HG03469 (cell line): ENCODE data around the gene ADIPOR2.
"Not testable (repeated sequence)": the region's sequence is repeated elsewhere in the genome, so short reads cannot be mapped to it uniquely, and the experiment has no call there.

Source experiments
- ATAC-seq: cut with Tn5 transposase; IDR thresholded peaks from one replicate; pipeline ENCODE4 v1.9.1; 2021; ENCODE audit warnings: mild to moderate bottlenecking, moderate library complexity, moderate number of reproducible peaks; ENCODE audit not compliant: unreplicated experiment

ADIPOR2 gene

DNA sequence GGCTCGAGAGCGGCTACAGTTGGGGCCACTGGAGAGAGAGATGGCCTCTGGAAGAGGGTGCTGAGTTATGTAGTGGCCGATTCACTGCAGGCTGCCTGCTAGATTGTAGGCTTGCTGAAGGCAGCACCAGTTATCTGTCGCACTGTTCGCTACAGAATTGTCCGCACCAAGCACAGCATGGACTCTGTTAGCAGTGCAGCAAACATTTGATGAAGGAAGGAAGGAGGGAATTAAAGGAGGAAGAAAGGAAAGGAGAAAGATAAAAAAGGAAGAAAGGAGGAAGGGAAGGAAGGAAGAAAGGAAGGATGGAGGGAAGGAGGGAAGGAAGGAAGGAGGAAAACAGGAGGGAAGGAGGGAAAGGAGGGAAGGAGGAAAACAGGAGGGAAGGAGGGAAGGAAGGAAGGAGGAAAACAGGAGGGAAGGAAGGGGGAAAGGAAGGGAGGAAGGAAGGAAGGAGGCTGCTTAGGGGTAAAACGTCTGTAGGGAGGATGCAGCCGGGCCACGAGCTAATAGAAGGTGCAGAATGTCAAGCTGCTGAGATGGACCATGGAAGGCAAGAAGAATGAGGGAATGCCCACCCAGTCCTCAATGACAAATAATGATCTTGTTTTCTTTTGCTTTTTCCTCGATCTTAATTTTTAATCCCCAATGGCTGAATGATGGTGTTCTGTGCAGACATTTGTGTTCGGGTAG, 27.3 kb upstream of the ADIPOR2 start:
- ATAC-seq = no peak

DNA sequence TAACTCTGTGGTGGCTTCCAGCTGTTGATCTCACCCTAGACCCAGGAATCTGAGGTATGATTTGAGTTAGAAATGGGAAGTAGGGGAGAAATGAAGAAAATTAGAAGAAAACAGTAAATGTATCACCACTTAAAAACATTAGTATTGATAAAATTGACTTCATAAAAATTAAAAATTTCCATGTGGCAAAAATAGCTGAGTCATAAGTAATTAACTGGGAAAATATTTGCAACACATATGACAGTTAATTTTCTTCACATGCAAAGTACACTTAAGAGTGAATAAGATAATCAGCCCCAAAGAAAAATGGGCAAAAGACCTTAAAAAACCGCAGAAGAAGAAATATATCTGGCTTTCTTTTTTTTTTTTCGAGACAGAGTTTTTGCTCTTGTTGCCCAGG, 25.5 kb upstream of the ADIPOR2 start:
- no peak for ATAC-seq

DNA sequence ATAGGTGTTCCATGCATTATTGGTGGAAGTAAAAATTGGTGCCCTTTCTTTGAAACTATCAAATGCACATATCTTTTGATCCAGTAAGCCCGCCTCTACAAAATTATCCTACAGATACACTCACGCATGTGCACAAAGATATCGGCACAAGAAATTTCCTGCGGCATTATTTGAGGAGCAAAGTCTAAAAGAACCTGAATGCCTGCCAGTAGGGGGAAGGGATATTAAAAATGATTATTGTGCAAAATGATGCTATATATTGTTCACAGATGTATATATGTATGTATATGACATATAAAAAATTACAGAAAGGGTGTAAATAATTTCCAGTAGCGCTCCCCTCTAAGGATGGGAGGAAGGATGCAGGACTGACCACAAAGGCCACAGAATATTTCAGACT, 24.7 kb upstream of the ADIPOR2 start:
- no peak for ATAC-seq

DNA sequence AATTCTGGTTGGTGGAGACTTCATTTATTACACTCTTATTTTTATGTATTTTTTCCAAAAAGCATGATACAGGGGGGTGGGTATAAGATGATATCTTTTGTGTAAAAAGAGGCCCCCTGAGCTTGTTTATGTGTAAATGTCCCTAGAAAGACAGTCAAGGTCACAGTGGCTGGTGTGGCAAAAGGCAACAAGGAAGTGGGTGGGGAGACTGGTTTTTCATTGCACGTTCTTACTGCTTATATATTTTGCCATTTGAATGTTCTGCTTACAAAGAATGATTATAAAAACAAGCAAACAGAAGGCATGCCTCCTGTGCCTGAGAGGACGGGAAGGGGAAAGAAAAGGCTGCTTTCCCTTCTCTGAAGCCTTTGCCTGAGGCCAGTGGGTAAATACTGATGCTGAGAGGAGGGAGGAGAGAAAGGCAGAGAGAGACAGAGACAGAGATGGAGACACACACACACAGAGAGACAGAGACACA, 24.1 kb upstream of the ADIPOR2 start:
- no peak for ATAC-seq

DNA sequence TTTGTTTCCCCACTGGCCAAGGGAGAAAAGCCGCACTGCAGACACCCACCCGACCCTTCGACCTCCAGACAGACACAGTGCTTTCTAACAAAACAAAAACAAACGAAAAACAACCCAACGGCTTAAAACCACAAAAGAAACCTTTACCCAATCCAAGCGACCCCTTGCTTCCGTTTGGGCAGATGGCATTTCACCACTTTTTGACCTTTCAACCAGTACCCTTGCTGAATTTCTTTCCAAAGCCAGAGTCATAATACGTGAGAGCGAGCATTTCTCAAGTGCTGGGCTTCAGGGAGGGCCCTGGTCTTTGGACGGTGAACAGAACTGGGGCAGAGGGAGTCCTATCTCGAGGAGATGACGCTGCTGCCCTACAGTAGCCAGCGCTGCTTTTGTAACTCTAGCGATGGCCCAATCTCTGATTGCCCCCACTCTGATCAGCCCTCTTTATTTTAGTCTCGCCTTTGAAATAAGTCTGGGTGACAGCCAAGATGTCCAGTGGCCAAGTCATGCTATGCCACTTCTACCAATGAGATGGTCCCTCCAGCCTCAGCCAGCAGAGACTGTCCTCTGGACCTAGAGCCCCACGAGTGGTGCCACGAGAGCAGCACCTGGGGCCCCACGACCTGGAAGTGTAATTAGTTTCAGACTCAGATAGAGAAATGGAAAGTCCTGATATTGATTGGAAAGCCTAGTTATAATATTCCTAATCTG, 21.9 kb upstream of the ADIPOR2 start:
- ATAC-seq = no peak

DNA sequence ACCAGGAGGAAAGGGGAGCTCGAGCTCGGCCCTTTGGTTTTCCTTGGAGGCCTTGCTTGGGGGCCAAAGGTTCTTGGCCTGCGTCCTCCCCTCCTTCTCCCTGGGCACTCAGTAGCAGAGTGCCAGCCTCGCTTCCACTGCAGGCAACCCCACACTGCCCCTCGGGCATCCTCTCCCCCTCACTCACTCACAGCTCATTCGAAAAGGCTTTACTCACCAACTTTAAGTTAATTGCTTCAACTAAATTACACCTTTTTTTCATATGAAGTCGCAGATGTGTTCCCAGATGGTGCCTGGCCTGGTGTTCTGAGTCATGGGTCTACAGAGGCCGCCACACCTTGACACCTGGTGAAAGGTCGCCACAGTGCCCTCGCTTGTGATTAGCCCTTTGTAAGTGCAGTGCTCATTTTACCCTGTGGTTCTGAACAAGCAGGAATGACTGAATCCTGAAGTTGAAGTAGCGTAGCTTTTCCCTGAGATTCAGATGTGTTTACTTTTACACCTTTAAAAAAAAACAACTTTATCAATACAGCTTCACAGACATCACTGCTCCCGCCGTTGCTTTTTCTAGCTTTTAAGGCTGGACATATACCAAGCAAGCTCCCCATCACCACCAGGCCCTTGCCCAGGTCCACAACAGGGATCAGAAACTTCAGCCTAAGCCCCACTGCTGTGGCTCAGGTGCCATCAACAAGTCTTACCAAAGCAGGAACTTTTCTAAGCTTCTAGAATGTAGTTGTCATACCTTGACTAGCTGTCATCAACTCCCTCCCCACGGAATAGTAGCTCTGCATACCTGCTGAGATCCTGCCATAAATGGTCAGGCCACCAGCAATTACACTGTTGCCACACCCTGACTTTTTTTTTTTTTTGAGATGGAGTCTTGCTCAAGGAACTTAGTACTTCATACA, 20.3 kb upstream of the ADIPOR2 start:
- no peak for ATAC-seq

DNA sequence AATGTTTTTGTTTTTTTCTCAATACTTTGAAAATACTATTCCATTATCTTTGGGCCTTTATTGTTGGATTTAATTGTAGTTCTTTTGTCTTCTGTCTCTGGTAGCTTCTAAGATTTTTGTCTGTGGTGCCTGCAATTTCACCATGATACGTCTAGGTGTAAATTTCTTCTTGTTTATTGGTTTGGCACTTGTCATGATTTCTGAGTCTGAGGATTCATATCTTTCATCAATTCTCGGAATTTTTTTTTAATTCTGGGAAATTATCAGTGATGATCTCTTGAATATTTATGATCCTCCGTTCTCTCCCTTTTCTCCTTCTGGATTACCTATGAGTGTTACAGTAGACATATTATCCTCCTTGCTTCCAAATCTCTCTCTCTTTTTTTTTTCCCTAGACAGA, 14.8 kb upstream of the ADIPOR2 start:
- ATAC-seq = no peak

DNA sequence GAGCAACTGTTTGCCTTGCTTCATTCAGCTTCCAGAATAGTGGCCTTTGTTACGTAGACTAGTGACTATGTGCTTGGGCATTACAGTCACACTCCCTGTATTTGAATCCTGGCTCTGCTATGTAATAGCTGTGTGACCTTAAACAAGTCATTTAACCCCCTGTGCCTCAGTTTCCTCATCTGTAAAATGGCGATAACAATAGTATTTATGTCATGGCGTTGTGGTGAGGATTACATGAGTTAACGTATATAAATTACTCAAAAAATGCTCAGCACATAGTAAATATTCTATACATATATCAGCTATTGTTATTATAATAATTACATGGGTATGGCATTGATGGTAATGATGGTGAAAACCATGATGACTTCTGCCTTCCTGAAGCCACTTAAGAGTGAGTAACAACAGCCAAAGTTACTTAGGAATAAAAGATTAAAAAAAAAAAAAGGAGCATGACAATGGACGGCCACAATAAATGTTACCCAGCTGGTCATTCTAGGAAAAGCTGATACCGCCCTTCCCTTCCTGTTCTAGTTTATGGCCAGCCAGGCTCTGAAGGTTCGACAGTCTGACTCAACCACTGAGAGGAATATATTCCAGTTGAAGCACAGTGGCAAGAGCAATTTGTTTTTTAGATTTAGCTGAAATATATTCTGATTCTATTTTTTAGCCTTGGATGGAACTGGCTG, 9.9 kb upstream of the ADIPOR2 start:
- ATAC-seq = no peak

DNA sequence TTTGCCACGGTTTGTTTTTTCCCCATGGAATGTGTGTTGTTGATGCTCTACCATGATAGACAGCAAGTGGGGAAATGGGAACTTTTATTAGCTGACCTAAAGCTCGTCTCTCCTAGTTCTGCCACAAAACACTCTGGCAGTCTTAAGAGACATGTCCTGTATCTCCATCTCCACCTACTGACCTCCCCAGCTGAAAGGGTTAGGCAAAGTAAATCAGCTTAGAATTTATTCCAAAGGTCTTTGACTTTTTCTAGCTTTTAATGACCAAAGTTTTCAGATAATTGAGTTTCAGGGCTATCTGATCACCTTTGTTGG, 9.4 kb upstream of the ADIPOR2 start:
- no peak for ATAC-seq

DNA sequence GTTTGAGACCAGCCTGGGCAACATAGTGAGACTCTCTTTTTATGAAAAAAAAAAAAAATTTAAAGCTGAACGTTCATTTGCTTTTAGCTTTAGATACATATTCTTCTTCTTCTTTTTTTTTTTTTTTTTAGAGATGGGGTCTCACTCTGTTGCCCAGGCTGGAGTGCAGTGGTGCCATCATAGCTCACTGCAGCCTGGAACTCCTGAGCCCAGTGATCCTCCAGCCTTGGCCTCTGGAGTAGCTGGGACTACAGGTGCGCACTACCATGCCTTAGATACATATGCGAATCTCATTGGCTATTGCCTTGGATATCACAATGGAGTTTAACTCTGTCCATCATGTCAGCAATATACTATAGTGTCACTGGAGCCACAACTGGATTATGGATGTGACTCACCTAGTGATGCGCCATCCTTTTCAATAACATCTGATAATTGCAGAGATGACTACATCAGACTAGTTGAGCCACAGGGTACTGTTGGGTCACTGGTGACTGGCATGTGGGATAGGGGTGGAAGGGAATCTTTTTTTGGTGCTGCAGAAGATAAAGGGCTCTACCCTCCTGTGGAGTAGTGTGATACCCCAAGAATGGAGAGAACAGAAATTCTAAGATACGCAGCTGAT, 2.7 kb upstream of the ADIPOR2 start:
- ATAC-seq = no peak

DNA sequence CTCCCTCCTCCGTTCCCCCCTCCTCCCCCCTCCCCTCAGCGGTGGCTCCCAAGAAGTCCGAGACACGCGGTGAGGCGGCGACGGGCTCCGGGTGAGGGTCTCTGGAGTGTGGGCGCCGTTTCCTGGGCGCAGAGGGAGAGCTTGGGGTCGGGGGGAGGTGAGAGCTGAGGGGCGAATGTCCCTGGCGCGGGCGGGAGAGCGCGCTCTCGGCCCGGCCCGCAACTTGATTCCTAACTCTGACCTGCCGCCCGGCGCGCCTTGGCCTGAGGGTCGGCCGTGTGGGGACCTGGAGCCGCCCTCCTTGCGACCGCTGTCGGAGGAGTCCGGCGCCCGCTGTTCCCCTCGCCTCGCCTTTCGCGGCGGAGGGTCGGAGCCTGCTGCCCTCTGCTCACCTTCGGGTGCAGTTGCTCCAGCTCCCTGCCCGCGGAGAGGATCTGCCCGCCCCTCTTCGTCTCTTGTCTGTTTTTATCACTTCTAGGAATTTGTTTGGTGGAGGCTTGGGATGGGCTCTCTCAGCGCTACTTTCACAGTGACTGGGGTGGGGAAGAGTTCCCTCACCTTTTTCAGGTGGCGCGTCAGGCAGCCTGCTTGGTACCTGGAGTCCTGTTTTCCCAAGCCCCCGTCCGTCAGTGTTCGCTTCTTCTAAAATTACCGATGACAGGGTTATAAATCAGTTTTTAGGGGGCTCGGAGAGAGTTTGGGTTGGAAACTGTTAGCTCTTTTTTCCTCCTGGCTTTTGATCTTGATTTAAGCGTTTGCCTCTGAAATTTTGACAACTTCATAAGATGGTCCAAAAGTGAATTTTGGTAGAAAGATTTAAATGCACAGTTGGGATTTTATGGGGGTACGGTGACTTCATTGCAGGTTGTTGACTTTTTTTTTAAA, 495 bp downstream of the ADIPOR2 start:
- peak; percentile 14 for ATAC-seq

DNA sequence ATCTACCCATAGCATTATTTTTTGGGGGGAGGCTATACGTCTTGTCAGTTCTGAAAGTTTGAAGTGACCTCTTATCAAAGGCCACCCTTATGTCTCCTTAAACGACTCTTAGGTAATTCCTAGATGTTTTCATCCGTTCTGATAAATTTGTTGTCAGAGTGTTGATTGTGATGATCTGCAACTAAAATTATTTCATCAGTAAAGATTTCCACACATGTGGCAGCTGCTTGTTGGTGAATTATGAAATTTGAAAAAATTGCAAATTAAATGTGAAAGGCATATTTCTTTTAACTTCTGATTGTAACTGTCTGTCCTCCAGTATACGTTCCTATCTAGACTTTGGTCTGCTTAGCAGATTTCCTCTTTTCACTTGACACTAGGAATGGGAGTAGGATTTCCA, 1.4 kb downstream of the ADIPOR2 start:
- ATAC-seq = no peak

DNA sequence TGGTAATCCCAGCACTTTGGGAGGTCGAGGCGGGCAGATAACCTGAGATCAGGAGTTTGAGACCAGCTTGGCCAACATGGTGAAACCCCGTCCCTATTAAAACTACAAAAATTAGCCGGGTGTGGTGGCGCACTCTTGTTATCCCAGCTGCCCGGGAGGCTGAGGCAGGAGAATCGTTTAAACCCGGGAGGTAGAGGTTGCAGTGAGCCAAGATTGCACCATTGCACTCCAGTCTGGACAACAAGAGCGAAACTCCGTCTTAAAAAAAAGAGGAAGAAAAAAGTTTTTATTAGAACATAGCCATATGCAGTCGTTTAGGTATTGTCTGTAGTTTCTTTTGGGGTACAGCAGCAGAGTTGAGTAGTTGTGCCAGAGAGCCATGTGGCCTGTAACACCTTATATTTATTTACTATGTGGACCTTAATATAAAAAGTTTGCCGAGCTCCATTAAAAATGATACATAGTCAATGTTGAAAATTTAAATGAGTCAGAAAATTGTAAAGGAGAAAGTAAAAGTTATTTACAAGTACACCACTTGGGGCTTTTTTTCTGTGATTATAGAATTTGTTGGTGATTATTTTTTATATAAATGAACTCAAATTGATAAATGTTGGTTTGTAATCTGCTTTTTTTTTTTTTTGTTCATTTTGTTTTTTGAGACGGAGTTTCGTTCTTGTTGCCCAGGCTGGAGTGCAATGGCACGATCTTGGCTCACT, 2.2 kb downstream of the ADIPOR2 start:
- no peak for ATAC-seq

DNA sequence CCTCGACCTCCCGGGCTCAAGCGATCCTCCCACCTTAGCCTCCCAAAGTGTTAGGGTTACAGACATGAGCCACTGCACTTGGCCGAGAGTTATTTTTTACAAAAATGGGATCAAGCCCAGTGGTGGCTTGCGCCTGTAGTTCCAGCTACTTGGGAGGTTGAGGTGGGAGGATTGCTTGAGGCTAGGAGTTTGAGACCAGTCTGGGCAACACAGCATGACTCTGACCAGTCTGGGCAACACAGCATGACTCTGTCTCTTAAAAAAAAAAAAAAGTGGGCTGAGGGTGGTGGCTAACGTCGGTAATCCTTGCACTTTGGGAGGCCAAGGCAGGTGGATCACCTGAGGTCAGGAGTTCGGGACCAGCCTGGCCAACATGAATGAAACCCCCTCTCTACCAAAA, 4.2 kb downstream of the ADIPOR2 start:
- ATAC-seq = not testable (repeated sequence)

DNA sequence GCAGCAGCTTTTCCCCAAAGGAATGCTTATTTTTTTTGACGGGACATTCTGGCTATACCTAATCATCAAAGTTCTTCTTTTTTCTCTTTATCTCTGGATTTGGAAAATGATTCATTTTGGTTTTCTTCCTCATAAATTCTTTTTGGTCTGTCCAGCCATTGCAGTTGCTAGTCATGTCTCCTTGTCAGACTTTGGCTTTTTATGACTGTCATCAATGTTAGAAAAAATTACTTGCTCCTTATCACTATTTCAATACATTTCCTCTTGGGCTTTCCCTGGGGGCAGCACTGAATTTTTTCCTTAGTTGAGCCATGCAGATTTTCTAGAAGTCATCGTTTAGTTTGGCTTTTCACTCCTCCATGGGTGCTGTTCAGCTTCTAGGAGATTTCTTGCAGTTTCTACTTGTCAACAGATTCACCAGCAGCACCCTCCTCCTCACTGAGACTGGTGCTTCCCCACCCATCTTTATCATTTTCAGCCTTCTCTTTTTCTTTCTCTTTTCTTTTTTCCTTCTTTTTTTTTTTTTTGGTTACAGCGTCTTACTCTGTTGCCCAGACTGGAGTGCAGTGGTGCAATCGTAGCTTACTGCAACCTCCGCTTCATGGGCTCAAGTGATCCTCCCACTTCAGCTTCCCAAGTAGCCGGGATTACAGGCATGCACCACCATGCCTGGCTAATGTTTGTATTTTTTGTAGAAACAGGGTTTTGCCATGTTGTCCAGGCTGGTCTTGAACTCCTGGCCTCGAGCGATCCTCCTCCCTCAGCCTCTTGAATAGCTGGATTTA, 5.2 kb downstream of the ADIPOR2 start:
- ATAC-seq = no peak

DNA sequence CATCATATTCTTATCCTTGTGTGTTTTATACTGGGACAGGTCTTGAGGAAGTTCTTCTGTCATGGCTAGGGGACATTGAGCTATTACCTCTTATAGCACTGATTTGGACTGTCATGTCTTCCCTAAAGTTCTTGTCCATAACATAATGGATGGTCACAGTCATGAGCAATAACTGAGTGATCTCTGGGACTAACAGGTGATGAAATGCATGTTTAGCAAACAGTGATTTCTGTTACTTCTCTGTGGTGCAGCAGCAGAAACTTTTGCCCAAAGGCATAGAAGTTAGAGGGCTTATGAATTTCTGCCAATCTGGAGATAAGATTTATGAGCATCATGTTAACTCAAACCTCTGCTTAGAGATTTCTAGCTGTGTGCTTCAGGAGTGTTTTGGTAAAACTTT, 5.9 kb downstream of the ADIPOR2 start:
- no peak for ATAC-seq

DNA sequence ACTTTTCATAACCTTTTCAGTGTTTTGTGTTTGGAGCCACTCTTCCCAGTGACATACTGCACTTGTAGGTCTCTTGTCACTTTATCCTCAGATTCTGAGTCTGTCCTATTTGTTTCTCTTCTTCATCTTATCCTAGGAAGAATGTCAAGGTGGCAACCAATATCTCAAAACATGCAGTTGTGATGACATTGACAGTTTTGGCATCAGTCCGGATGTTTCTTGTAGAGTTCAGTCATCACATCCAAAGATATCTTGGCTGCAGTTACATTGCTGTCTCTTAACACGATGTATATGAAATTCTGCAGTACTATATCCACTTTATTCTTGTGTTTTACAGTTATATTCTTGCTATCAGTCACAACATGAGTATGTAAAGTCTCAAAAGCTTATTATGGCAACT, 6.4 kb downstream of the ADIPOR2 start:
- ATAC-seq = no peak

DNA sequence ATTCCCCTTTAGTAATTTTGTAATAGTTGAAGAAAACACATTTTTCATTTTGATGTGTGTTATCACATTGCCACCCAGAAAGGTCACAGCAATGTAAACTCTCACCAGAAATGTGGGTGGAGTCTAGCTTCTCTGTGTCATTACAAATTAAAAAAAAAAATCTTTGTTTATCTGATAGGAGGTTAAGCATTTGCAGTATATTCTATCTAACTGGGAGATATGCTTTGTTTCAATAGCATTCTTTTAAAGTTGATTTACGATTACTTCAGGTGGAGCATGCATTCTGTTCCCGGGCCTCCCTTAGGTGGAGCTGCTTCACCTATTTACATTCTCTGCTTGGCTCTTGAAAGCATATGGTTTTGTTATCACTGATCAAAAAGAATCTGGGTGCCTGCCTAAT, 7.8 kb downstream of the ADIPOR2 start:
- no peak for ATAC-seq
